Fibroblast of villous mesenchyme (primary cell): ENCODE measurements around the gene DNM2. TPM values are rescaled to one million over a fixed set of nuclear protein-coding genes. Genes with fewer than 3 reads are reported as not detected.
"Not testable (repeated sequence)": the region's sequence is repeated elsewhere in the genome, so short reads cannot be mapped to it uniquely, and the experiment has no call there.

Experiments used
- DNase-seq: peaks from one replicate; pipeline ENCODE4 v3.0.0-alpha.2; 2010; ENCODE audit warnings: low read depth
- H3K4me3 ChIP-seq: 2 replicates; pipeline ENCODE4 v1.5.1; 2011; ENCODE audit warnings: low read depth, mild to moderate bottlenecking, low read length
- total RNA-seq: library from RNA; depleted of rRNA; stranded (reverse); fragments of >200 nt; gene quantifications from 2 replicates; pipeline ENCODE4 v1.2.3, GENCODE V29; 2012
- TF ChIP-seq, protein P1 (sequence below): IDR thresholded peaks from 2 replicates; pipeline ENCODE4 v1.5.1; 2012; ENCODE audit warnings: low read depth, mild to moderate bottlenecking, low read length; ENCODE audit not compliant: insufficient read depth

Gene DNM2
- total RNA-seq, 1 donor, result 101 TPM

DNA sequence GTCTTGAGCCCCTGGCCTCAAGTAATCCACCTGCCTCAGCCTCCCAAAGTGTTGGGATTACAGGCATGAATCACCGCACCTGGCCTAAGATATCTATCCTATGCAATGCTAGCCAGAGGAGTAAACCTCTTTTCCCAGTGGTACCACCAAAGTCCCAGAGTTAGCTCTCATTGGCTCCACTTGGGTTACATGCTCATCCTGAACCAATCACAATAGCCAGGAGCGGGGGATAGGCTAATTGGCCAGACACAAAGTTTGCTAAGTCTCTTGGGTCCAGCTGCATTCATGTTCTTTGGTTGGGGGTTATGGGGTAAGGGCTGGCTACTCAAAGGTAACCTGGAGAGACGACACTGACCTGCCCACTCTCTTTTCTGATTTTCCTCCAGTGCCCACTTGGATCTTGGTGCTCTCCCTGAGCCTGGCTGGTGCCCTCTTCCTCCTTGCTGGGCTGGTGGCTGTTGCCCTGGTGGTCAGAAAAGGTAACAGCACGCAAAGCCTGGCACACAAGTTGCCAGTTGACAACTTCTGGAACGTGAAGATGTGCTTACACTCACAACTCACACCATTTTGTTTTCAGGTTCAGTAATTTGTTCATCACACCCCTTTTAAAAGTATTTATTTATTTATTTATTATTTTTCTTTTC is 138.1 kb downstream of the DNM2 start:
- no peak for DNase-seq
- no peak overlapping the region for H3K4me3 ChIP-seq
- TF ChIP-seq, protein P1, sequence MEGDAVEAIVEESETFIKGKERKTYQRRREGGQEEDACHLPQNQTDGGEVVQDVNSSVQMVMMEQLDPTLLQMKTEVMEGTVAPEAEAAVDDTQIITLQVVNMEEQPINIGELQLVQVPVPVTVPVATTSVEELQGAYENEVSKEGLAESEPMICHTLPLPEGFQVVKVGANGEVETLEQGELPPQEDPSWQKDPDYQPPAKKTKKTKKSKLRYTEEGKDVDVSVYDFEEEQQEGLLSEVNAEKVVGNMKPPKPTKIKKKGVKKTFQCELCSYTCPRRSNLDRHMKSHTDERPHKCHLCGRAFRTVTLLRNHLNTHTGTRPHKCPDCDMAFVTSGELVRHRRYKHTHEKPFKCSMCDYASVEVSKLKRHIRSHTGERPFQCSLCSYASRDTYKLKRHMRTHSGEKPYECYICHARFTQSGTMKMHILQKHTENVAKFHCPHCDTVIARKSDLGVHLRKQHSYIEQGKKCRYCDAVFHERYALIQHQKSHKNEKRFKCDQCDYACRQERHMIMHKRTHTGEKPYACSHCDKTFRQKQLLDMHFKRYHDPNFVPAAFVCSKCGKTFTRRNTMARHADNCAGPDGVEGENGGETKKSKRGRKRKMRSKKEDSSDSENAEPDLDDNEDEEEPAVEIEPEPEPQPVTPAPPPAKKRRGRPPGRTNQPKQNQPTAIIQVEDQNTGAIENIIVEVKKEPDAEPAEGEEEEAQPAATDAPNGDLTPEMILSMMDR, result peak; percentile 58

DNA sequence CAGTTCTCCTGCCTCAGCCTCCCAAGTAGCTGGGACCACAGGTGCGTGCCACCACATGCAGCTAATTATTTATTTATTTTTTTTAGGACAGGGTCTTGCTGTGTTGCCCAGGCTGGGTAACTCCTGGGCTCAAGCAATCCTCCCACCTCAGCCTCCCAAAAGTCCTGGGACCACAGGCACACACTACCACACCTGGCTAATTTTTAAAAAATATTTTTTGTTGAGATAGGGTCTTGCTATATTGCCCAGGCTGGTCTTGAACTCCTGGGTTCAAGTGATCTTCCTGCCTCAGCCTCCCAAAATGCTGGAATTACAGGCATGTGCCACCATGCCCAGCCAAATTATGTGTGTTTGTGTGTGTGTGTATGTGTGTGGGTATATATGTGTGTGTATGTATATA is 139.0 kb downstream of the DNM2 start:
- not testable (repeated sequence) for H3K4me3 ChIP-seq, DNase-seq

DNA sequence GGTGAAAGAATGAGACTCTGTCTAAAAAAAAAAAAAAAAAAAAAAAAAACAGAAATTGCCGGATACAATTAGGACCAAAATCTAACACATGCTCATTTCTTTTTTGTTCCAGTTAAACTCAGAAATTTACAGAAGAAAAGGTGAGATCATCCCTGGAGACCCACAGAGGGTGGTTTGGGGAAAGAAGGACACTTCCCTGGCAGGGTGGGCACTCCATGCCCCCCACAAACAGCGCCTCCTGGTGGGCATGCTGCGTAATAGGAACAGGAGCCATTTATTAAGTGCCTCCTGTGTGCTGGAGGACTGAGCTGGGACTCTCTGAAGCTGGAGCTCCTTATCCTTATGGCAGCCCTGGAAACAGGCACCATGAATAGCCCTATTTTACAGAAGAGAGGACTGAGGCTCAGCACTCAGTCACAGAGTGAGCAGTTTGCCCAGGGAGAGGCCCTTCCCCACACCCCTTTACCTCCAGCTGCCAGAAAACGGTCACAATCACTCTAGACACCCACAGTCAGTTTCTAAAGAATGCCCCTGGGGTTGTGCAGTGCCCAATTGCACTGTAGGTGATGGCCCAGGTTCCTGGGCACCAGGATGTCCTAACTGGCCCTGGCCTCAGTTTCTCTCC is 140.4 kb downstream of the DNM2 start:
- no peak for DNase-seq
- H3K4me3 ChIP-seq, result no peak overlapping the region

DNA sequence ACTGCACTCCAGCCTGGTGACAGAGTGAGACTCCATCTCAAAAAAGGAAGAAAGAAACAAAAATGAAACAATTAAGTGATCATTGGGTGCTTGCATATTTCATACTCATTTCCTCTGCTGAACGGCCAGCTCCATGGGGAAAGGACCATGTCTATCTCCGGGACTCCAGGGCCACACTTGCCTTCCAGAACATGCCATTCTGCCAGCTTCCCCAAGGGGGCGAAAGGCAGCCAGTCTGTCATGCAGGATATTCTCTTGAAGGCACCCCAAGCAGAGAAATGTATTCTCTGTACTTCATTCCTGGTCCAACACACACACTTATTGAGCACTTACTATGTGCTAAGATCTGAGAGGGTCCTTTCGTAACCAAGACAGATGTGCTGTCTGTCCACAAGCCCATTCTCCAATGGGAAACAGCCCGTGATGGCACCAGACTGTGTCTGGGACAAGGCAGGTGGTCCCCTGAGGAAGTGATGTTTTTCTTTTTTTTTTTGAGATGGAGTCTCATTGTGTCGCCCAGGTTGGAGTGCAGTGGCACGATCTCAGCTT is 143.3 kb downstream of the DNM2 start:
- TF ChIP-seq, protein P1, result peak; percentile 56
- H3K4me3 ChIP-seq, result no peak overlapping the region
- no peak for DNase-seq

More for the DNA sequence above, 140.4 kb downstream of the DNM2 start:
- TF ChIP-seq, protein P1, result peak; percentile 82

DNA sequence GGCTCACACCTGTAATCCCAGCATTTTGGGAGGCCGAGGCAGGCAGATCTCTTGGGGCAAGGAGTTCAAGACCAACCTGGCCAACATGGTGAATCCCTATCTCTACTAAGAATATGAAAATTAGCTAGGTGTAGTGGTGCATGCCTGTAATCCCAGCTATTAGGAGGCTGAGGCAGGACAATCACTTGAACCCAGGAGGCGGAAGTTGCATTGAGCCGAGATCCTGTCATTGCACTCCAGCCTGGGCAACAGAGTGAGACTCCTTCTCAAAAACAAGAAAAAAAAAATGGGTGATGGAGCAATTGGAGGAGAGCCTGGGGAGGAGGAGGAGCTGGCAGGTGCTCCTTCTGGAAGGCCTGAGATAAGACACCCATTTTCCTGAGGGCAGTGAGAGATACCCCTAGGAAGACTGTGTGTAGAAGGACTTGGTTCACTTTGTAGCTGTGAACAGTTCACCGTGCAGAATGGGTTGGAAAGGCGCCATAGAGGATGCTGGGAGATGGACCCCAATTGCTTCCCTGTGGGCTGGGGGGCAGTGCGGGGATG is 144.8 kb downstream of the DNM2 start:
- TF ChIP-seq, protein P1, result no peak
- no peak for DNase-seq
- no peak overlapping the region for H3K4me3 ChIP-seq

DNA sequence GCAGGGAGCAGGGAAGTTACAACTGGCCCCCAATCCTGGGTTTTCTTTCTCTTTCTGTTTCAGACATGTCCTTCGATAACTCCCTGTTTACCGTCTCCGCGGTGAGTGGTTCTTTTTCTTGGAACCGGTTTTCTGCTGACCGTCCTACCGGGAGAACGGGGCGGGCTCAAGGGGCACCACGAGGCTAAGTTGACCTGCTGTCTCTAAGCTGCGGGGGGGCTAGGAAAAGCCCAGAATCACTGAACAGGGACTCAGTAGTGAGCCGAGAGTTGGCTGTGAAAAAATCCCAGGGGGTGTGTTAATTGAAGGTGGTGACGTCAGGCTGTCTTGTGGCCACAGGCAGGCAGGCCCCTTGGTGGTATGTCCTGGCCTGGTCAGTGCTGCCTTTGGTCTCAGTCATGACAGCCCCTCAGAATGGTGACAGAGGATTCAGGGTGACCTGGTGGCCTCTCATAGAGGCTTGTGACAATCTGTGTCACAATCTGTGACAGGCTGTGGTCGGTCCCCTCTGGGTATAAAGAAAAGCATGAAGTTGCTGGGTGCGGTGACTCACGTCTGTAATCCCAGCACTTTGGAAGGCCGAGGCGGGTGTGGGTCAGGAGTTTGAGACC is 145.3 kb downstream of the DNM2 start:
- no peak overlapping the region for H3K4me3 ChIP-seq
- peak; percentile 81 for DNase-seq
- TF ChIP-seq, protein P1, result no peak

- peak; percentile 78 for DNase-seq
- TF ChIP-seq, protein P1, result peak; percentile 97
- H3K4me3 ChIP-seq, result no peak overlapping the region
Observed at GRCh38 chr19:10864538-10864899, 146.6 kb downstream of the DNM2 start.
